ENCODE data around the gene RLN2.

DNA sequence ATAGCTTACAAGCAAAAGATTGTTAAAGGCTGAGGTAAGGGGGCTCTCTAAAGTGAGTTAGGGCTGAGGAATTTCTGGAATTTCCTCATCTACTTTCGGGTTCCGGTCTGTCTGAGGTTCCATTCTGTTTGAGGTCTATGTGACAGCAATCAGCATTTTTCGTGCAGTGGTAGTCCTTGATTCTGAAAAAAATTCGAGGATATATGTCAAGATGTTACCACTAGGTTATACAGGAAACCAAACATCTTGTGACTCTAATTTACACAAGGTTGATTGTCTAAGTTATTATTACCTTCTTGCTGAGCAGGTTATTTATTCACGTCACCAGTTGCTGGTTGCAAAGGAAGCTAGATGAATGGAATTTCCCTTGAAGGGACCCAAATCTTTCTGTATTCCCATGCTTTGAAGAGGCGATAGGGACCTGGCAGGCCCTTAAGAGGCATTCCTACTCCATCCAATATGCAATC is 35.2 kb downstream of the RLN2 start:
- TF ChIP-seq, protein P1, sequence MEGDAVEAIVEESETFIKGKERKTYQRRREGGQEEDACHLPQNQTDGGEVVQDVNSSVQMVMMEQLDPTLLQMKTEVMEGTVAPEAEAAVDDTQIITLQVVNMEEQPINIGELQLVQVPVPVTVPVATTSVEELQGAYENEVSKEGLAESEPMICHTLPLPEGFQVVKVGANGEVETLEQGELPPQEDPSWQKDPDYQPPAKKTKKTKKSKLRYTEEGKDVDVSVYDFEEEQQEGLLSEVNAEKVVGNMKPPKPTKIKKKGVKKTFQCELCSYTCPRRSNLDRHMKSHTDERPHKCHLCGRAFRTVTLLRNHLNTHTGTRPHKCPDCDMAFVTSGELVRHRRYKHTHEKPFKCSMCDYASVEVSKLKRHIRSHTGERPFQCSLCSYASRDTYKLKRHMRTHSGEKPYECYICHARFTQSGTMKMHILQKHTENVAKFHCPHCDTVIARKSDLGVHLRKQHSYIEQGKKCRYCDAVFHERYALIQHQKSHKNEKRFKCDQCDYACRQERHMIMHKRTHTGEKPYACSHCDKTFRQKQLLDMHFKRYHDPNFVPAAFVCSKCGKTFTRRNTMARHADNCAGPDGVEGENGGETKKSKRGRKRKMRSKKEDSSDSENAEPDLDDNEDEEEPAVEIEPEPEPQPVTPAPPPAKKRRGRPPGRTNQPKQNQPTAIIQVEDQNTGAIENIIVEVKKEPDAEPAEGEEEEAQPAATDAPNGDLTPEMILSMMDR (IDR thresholded peaks at IDR 0.05), result no peak
- TF ChIP-seq POLR2A (IDR thresholded peaks at IDR 0.05), result no peak

All from breast epithelium (tissue), 3 donors.